Measurements from ENCODE around the gene LPO.

LPO gene

DNA sequence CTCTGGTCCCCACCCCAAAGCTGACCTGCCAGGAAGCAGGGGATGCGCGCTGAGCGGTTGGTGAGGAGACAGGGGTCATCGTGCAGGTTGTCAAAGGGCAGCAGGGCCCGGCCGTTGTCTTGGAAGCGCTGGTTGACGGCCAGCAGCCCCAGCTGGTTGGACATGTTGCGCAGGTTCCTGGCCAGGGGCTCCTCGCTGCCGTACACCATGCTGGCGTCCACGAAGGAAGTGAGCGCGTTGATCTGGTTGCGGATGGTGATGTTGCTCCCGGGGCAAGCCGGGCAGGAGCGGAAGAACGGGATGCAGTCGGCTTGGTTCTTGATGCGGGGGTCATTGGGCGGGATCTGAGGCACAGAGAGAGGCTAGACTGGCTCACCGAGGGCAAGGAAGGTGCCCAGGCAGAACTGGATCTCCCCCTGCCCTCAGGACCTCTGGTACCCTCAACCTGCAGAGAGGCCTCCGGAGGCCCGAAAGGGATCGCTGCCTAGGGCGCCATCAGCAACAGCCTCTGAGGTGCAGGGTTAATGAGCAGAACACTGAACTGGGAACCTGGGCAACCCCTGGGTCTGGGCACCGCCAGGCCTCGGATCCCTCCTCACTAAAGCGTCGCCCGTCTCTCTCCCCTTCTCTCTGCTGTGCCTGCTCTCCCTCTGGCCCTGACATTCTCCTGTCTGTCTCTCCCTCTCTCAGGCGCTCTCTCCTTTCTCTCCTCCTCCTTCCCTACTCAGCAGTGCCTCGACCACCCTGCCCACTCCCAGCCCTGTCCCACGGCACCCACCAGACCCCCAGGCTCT is 39.6 kb downstream of the LPO start:
- ATAC-seq = no peak
- no peak for TF ChIP-seq ARNTL (CRISPR knock-in tag; IDR thresholded peaks at IDR 0.05; ENCODE audit: borderline replicate concordance, low read depth)
- no peak for TF ChIP-seq ZC3H10 (CRISPR knock-in tag; IDR thresholded peaks at IDR 0.05)
- TF ChIP-seq RARB (CRISPR knock-in tag; IDR thresholded peaks at IDR 0.05) = no peak
- TF ChIP-seq ZNF565 (CRISPR knock-in tag; conservative IDR thresholded peaks at IDR 0.05; ENCODE audit: low read depth) = no peak
- TF ChIP-seq TCF4 (CRISPR knock-in tag; IDR thresholded peaks at IDR 0.05; ENCODE audit: borderline replicate concordance) = no peak
- TF ChIP-seq ZNF70 (CRISPR knock-in tag; IDR thresholded peaks at IDR 0.05) = no peak
- TF ChIP-seq BACH2 (CRISPR knock-in tag; IDR thresholded peaks at IDR 0.05; ENCODE audit: borderline replicate concordance) = no peak
- no peak for TF ChIP-seq GLIS3 (CRISPR knock-in tag; IDR thresholded peaks at IDR 0.05)
- no peak for TF ChIP-seq OSR1 (CRISPR knock-in tag; IDR thresholded peaks at IDR 0.05)
- TF ChIP-seq ZFP3 (CRISPR knock-in tag; IDR thresholded peaks at IDR 0.05) = no peak
- no peak for TF ChIP-seq CSDC2 (CRISPR knock-in tag; IDR thresholded peaks at IDR 0.05)
- no peak for TF ChIP-seq ZFP30 (CRISPR knock-in tag; IDR thresholded peaks at IDR 0.05)
- no peak for TF ChIP-seq TOX (CRISPR knock-in tag; IDR thresholded peaks at IDR 0.05; ENCODE audit: borderline replicate concordance)
- TF ChIP-seq PPARA (CRISPR knock-in tag; IDR thresholded peaks at IDR 0.05; ENCODE audit: borderline replicate concordance) = no peak
- no peak for TF ChIP-seq ESRRG (CRISPR knock-in tag; IDR thresholded peaks at IDR 0.05)
- no peak for TF ChIP-seq ISL1 (CRISPR knock-in tag; IDR thresholded peaks at IDR 0.05)

DNA sequence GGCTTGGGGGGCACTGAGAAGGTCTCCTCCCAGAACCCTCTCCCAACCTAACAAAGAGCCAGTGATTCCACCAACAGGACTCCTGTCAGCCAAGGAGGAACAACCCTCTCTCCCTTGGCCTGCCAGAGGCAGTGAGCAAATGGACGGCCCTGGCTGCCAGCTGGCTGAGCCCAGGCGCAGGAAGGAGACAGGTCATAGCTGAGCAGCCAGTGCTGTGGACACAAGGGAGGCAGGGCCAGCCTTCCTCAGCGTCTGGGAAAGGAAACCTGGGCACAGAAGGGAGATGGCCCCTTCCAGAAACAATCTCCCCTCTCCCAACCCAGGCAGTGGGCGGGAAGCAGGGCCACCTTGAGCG is 40.3 kb downstream of the LPO start:
- no peak; the same call in none of the 3 replicates for ATAC-seq
- TF ChIP-seq ZFP30 (CRISPR knock-in tag; IDR thresholded peaks at IDR 0.05) (no peak), ZNF8 (CRISPR knock-in tag; IDR thresholded peaks at IDR 0.05) (no peak), RARB (CRISPR knock-in tag; IDR thresholded peaks at IDR 0.05) (no peak), ESRRG (CRISPR knock-in tag; IDR thresholded peaks at IDR 0.05) (no peak), BACH2 (CRISPR knock-in tag; IDR thresholded peaks at IDR 0.05; ENCODE audit: borderline replicate concordance) (no peak), OSR1 (CRISPR knock-in tag; IDR thresholded peaks at IDR 0.05) (no peak), GLIS3 (CRISPR knock-in tag; IDR thresholded peaks at IDR 0.05) (no peak), ZC3H10 (CRISPR knock-in tag; IDR thresholded peaks at IDR 0.05) (no peak)
- TF ChIP-seq, protein P1, sequence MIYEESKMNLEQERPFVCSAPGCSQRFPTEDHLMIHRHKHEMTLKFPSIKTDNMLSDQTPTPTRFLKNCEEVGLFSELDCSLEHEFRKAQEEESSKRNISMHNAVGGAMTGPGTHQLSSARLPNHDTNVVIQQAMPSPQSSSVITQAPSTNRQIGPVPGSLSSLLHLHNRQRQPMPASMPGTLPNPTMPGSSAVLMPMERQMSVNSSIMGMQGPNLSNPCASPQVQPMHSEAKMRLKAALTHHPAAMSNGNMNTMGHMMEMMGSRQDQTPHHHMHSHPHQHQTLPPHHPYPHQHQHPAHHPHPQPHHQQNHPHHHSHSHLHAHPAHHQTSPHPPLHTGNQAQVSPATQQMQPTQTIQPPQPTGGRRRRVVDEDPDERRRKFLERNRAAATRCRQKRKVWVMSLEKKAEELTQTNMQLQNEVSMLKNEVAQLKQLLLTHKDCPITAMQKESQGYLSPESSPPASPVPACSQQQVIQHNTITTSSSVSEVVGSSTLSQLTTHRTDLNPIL (CRISPR knock-in tag; IDR thresholded peaks at IDR 0.05; ENCODE audit: low read depth) = no peak

DNA sequence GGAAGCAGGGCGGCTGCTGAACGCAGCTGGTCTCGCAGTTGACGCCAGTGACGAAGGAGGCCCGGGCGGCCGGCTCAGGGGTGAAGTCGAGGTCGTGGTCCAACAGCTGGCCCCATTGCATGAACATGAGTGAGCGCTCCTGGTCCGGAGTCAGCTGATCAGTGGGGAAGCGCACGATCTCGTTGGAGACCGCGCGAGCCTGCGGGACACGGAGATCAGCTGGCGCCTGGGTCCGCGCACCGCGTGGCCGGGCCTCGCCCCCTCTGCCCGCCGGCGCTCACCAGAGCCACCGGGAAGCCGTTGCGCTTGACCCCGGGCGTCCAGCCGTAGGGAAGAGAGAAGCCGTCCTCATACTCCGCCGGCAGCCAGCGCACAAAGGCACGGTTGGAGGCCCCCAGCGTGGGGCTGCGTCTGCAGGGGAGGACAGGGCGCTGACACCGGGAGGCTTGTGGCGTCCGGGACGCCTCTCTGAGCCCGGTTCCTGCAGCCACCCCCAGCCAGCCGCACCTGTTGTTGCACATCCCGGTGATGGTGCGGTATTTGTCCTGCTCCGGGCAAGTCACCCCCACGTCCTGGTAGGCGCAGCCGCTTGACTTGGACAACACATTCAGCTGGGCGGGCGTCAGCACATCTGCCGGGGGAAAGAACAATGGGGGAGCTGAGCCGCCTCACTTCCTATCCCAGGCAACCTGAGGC is 40.8 kb downstream of the LPO start:
- no peak for ATAC-seq
- TF ChIP-seq ARNTL (CRISPR knock-in tag; IDR thresholded peaks at IDR 0.05; ENCODE audit: borderline replicate concordance, low read depth) = no peak
- no peak for TF ChIP-seq ZFP30 (CRISPR knock-in tag; IDR thresholded peaks at IDR 0.05)
- TF ChIP-seq ISL1 (CRISPR knock-in tag; IDR thresholded peaks at IDR 0.05) = no peak
- TF ChIP-seq, protein P2, sequence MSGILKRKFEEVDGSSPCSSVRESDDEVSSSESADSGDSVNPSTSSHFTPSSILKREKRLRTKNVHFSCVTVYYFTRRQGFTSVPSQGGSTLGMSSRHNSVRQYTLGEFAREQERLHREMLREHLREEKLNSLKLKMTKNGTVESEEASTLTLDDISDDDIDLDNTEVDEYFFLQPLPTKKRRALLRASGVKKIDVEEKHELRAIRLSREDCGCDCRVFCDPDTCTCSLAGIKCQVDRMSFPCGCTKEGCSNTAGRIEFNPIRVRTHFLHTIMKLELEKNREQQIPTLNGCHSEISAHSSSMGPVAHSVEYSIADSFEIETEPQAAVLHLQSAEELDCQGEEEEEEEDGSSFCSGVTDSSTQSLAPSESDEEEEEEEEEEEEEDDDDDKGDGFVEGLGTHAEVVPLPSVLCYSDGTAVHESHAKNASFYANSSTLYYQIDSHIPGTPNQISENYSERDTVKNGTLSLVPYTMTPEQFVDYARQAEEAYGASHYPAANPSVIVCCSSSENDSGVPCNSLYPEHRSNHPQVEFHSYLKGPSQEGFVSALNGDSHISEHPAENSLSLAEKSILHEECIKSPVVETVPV (CRISPR knock-in tag; IDR thresholded peaks at IDR 0.05) = no peak
- TF ChIP-seq PPARA (CRISPR knock-in tag; IDR thresholded peaks at IDR 0.05; ENCODE audit: borderline replicate concordance) = no peak
- TF ChIP-seq, protein P3, sequence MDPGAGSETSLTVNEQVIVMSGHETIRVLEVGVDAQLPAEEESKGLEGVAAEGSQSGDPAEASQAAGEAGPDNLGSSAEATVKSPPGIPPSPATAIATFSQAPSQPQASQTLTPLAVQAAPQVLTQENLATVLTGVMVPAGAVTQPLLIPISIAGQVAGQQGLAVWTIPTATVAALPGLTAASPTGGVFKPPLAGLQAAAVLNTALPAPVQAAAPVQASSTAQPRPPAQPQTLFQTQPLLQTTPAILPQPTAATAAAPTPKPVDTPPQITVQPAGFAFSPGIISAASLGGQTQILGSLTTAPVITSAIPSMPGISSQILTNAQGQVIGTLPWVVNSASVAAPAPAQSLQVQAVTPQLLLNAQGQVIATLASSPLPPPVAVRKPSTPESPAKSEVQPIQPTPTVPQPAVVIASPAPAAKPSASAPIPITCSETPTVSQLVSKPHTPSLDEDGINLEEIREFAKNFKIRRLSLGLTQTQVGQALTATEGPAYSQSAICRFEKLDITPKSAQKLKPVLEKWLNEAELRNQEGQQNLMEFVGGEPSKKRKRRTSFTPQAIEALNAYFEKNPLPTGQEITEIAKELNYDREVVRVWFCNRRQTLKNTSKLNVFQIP (CRISPR knock-in tag; IDR thresholded peaks at IDR 0.05; ENCODE audit: borderline replicate concordance, low read depth) = no peak
- no peak for TF ChIP-seq ZFP3 (CRISPR knock-in tag; IDR thresholded peaks at IDR 0.05)
- TF ChIP-seq ZC3H10 (CRISPR knock-in tag; IDR thresholded peaks at IDR 0.05) = no peak
- TF ChIP-seq, protein P4, sequence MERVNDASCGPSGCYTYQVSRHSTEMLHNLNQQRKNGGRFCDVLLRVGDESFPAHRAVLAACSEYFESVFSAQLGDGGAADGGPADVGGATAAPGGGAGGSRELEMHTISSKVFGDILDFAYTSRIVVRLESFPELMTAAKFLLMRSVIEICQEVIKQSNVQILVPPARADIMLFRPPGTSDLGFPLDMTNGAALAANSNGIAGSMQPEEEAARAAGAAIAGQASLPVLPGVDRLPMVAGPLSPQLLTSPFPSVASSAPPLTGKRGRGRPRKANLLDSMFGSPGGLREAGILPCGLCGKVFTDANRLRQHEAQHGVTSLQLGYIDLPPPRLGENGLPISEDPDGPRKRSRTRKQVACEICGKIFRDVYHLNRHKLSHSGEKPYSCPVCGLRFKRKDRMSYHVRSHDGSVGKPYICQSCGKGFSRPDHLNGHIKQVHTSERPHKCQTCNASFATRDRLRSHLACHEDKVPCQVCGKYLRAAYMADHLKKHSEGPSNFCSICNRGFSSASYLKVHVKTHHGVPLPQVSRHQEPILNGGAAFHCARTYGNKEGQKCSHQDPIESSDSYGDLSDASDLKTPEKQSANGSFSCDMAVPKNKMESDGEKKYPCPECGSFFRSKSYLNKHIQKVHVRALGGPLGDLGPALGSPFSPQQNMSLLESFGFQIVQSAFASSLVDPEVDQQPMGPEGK (CRISPR knock-in tag; IDR thresholded peaks at IDR 0.05; ENCODE audit: borderline replicate concordance) = no peak
- no peak for TF ChIP-seq ZNF70 (CRISPR knock-in tag; IDR thresholded peaks at IDR 0.05)
- no peak for TF ChIP-seq CSDC2 (CRISPR knock-in tag; IDR thresholded peaks at IDR 0.05)
- no peak for TF ChIP-seq GLIS3 (CRISPR knock-in tag; IDR thresholded peaks at IDR 0.05)
- TF ChIP-seq, protein P5, sequence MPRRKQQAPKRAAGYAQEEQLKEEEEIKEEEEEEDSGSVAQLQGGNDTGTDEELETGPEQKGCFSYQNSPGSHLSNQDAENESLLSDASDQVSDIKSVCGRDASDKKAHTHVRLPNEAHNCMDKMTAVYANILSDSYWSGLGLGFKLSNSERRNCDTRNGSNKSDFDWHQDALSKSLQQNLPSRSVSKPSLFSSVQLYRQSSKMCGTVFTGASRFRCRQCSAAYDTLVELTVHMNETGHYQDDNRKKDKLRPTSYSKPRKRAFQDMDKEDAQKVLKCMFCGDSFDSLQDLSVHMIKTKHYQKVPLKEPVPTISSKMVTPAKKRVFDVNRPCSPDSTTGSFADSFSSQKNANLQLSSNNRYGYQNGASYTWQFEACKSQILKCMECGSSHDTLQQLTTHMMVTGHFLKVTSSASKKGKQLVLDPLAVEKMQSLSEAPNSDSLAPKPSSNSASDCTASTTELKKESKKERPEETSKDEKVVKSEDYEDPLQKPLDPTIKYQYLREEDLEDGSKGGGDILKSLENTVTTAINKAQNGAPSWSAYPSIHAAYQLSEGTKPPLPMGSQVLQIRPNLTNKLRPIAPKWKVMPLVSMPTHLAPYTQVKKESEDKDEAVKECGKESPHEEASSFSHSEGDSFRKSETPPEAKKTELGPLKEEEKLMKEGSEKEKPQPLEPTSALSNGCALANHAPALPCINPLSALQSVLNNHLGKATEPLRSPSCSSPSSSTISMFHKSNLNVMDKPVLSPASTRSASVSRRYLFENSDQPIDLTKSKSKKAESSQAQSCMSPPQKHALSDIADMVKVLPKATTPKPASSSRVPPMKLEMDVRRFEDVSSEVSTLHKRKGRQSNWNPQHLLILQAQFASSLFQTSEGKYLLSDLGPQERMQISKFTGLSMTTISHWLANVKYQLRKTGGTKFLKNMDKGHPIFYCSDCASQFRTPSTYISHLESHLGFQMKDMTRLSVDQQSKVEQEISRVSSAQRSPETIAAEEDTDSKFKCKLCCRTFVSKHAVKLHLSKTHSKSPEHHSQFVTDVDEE (CRISPR knock-in tag; IDR thresholded peaks at IDR 0.05) = no peak
- no peak for TF ChIP-seq ZNF565 (CRISPR knock-in tag; conservative IDR thresholded peaks at IDR 0.05; ENCODE audit: low read depth)
- TF ChIP-seq, protein P1 (CRISPR knock-in tag; IDR thresholded peaks at IDR 0.05; ENCODE audit: low read depth) = no peak
- TF ChIP-seq BACH2 (CRISPR knock-in tag; IDR thresholded peaks at IDR 0.05; ENCODE audit: borderline replicate concordance) = no peak
- no peak for TF ChIP-seq ZNF8 (CRISPR knock-in tag; IDR thresholded peaks at IDR 0.05)
- no peak for TF ChIP-seq SNAI2 (CRISPR knock-in tag; IDR thresholded peaks at IDR 0.05)
- no peak for TF ChIP-seq TCF4 (CRISPR knock-in tag; IDR thresholded peaks at IDR 0.05; ENCODE audit: borderline replicate concordance)
- no peak for TF ChIP-seq TOX (CRISPR knock-in tag; IDR thresholded peaks at IDR 0.05; ENCODE audit: borderline replicate concordance)
